GM12872 (cell line): ENCODE data around the gene SSTR5.

Source experiments
- TF ChIP-seq, protein P1 (sequence below): IDR thresholded peaks from 3 replicates; pipeline ENCODE4 v1.5.1; 2011; ENCODE audit warnings: low read depth, mild to moderate bottlenecking, low read length, moderate library complexity; ENCODE audit not compliant: insufficient read depth

The SSTR5 gene

DNA sequence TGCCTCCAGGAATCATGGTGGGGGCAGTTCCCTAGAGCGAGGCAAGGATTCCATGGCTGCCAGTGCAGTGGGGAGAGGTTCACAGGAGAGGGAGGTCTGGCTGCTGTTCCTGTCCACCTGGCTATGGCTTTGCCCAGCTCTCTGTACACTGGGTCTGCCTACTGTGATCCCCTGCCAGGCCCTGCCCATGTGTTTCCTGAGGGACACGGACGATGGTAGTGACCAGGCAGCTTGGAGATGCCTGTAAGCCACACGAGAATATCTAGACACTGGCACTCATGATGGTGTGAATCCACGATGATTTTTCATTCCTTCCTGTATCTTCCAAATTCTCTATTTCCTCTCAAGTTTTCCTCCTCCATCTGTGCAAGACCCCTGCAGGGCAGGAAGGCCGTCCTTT lies 12.4 kb downstream of the SSTR5 start:
- TF ChIP-seq, protein P1, sequence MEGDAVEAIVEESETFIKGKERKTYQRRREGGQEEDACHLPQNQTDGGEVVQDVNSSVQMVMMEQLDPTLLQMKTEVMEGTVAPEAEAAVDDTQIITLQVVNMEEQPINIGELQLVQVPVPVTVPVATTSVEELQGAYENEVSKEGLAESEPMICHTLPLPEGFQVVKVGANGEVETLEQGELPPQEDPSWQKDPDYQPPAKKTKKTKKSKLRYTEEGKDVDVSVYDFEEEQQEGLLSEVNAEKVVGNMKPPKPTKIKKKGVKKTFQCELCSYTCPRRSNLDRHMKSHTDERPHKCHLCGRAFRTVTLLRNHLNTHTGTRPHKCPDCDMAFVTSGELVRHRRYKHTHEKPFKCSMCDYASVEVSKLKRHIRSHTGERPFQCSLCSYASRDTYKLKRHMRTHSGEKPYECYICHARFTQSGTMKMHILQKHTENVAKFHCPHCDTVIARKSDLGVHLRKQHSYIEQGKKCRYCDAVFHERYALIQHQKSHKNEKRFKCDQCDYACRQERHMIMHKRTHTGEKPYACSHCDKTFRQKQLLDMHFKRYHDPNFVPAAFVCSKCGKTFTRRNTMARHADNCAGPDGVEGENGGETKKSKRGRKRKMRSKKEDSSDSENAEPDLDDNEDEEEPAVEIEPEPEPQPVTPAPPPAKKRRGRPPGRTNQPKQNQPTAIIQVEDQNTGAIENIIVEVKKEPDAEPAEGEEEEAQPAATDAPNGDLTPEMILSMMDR: no peak

DNA sequence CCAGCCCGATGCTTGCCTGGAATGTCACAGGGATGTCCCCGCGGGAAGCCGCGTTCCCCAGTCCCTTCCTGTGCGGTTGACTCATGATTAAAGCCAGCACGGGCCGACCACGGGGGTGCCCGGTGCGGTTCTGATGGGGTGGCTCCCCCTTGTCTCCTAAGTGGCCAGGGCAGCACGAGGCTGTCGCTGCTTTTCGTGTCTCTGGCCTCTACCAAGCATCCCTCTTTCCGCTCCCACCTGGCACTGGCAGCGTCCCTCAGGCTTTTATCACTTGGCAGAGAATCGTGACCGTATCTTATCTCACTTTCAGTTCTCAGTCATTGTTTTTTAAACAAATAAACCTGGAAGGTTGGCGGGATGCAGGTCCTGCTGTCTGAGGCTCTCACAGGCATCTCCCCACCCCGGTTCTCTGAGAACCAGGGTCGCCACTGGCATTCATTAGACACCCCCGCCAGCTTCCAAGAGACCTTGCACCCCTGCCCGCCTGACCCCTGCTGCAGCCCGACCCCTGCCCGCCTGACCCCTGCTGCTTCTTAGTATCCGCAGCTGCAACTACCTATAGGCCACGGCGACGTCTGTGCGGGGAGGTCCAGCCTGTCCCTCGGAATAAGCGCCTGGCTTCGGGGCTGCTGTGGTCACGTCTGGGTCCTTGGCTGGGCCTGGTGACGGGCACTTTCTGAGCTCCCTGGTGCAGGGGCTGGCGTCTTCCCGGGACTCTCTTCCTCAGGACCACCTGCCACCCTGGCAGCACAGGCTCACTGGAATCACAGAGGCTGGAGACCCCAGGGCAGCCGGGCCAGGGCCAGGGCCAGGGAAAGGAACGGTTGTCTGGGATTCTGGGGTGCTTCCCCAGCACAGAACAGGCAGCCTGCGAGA lies 16.0 kb downstream of the SSTR5 start:
- TF ChIP-seq, protein P1: no peak

DNA sequence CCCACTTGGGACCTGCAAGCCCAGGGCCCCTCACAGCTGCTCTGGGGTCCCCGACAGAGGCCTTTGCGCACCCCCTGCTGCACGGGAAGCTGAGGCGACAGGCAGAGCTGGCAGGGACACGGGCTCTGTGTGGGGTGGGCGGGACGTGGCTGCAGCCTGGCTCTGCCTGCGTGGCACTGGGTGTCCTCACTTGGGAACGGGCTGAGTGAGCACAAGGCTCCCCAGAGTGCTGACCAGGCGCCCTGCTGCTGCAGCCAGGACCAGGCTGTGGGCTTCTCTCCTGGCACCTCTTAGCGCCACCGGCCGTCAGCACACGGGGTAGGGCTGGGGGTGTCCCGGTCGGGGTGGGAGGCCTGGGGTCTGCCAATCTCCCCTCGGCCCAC lies 16.9 kb downstream of the SSTR5 start:
- TF ChIP-seq, protein P1: no peak

DNA sequence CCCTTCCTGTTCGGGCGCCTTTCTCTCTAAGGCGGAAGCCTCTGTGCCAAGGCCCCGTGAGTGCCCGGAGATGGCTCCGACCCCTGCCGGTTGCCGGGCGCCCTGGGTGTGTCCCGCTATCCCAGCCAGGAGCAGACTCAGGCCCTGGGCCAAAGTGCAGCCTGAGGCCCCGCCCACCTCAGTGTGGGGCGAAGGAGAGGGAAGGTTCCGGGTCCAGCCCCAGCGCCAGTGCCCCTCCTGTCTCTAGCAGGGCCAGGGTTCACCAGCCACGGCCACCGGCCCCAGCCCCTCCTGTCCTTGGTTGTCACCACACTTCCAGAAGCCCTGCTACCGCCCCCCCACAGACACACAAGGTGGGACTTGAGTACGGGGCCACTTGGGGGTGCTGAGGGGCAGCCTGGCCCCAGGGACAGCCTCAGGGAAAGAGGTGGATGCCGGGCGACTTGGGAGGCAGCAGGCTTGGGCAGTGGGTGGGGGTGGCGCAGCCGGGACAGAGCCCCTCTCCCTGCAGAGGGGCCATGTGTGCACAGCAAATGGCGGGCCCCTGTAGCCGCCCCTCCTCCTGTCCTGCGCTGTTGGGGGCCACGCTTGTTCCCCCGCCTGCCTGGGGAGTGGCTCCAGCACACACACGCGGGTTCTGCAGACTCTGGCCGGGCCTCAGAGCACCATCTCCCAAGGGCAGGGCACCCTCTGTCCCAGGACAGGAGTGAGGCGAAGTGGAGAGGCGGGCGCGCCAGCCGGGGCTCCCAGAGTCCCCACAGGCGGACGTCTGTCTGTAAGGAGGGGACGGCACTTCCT lies 17.5 kb downstream of the SSTR5 start:
- TF ChIP-seq, protein P1: no peak

DNA sequence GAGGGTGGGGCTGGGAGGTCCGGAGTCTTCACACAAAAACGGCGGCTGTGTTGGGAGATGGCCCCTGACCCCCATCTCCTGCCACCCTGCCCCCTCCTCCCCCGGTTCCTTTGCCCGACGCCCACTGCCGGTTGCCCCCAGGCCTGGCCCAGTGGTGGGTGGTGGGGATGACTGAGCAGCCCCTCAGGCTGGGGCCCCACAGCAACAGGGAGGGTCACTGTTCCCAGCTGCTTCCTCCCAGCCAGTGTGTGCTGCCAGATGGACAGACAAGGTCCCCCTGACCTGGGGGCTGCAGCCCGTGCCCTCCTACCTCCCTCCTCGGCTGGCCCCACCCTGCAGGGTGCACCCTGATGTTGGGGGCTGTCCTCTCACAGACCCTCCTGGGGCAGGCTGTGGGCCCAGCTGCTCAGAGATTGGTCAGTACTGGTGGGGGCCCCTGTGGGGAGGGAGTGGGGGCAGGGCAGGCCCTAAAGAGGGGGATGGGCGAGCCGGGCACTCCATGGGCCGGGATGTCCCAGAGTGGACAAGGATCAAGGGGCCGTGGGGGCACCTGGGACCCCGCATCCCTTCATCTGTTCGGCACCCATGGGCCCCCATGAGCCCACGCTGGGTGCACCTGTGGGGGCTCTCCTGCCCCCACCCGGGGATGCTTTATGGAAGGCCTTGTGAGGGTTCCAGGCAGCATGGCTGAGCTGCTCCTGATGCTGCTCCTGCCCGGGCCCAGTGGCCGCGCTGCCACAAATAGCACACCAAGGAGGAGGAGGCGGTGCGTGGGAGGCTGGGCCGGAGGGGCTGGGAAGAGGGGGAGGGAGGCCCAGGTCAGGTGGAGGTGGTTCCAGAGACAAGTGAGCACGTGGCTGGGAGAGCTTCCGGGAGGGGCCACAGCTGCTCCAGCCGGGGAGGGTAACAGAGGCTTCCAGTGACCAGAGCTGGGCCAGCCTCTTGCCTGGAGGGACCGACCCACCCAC lies 18.4 kb downstream of the SSTR5 start:
- TF ChIP-seq, protein P1: no peak

DNA sequence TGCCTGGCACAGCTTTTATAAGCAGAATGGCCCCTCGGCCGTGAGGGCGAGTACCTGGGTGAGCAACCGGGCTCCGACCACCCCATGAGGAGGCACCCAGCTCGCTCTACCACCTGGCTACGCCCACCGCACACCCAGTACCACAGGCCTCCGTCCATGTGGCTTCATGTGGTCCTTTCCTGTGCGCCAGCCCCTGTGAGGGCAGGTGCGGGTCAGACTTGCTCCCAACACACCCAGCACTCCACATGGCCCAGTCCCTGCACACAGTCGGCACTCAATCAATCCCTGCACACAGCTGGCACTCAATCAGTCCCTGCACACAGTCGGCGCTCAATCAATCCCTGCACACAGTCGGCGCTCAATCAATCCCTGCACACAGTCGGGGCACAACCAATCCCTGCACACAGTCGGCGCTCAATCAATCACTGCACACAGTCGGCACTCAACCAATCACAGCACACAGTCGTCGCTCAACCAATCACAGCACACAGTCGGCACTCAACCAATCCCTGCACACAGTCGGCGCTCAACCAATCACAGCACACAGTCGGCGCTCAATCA lies 19.5 kb downstream of the SSTR5 start:
- TF ChIP-seq, protein P1: no peak
